CD4-positive, alpha-beta T cell (primary cell): ENCODE results near the gene TDRD7. TPM values are rescaled to one million over a fixed set of nuclear protein-coding genes. Genes with fewer than 3 reads are reported as not detected.

ENCODE experiments used
- ATAC-seq: fragments of 200-7000 bp; cut with Tn5 transposase; one replicate; pipeline ENCODE4 v1.10.0; 2022; ENCODE audit warnings: mild to moderate bottlenecking; ENCODE audit not compliant: poor library complexity
- CTCF ChIA-PET: fragments of 350-600 bp; sonication (Branson Sonifier 250); formaldehyde crosslinking; loops from one replicate; lab custom pipeline; 2021; ENCODE audit warnings: antibody characterized with exemption, inconsistent platforms; lab: Charles Lee
- POLR2A ChIA-PET: fragments of 350-600 bp; sonication (Branson Sonifier 250); formaldehyde crosslinking; loops from one replicate; lab custom pipeline; 2021; ENCODE audit warnings: antibody characterized with exemption, inconsistent platforms; lab: Charles Lee
- DNase-seq, 14 experiments: peaks; one replicate each; pipeline ENCODE4 v3.0.0-alpha.2; 2013 to 2020; ENCODE audit warnings: mixed read lengths in 2 of 14
- H3K27ac ChIP-seq, 2 donors: one replicate each; pipeline versions ENCODE4 v1.5.1 to v1.7.0; 2013; ENCODE audit warnings: low read length in 2 of 2, low read depth in 1 of 2, mild to moderate bottlenecking in 1 of 2
- H3K27me3 ChIP-seq, 2 experiments: 1 replicate in 1 of 2; 2 replicates in 1 of 2; pipeline versions ENCODE4 v1.6.1 to v1.7.0; 2013; ENCODE audit warnings: low read length in 2 of 2, control low read depth in 1 of 2, mild to moderate bottlenecking in 1 of 2, moderate library complexity in 1 of 2; ENCODE audit not compliant: insufficient read depth in 2 of 2, control insufficient read depth in 1 of 2
- H3K36me3 ChIP-seq: one replicate; pipeline ENCODE4 v1.6.1; 2013; ENCODE audit warnings: low read length, control low read depth; ENCODE audit not compliant: insufficient read depth
- H3K4me1 ChIP-seq: one replicate; pipeline ENCODE4 v1.6.1; 2013; ENCODE audit warnings: low read length, control low read depth; ENCODE audit not compliant: insufficient read depth
- H3K4me3 ChIP-seq: one replicate; pipeline ENCODE4 v1.5.1; 2013; ENCODE audit warnings: mild to moderate bottlenecking, low read length, moderate library complexity
- H3K9me3 ChIP-seq, 2 experiments: 1 replicate in 1 of 2; 2 replicates in 1 of 2; pipeline versions ENCODE4 v1.6.1 to v1.7.0; 2013; ENCODE audit warnings: low read length in 2 of 2, mild to moderate bottlenecking in 2 of 2, control low read depth in 1 of 2, moderate library complexity in 1 of 2; ENCODE audit not compliant: control insufficient read depth in 1 of 2, insufficient read depth in 1 of 2
- H3K27ac Mint-ChIP-seq: one replicate; pipeline ENCODE4 v1.8.0; 2020; ENCODE audit warnings: mixed read lengths
- H3K27me3 Mint-ChIP-seq: one replicate; pipeline ENCODE4 v1.8.0; 2021; ENCODE audit warnings: mixed read lengths
- H3K36me3 Mint-ChIP-seq: one replicate; pipeline ENCODE4 v1.8.0; 2021; ENCODE audit warnings: low read depth, mixed read lengths
- H3K4me1 Mint-ChIP-seq: one replicate; pipeline ENCODE4 v1.8.0; 2021; ENCODE audit warnings: low read depth, mixed read lengths
- H3K4me3 Mint-ChIP-seq: one replicate; pipeline ENCODE4 v1.8.0; 2020; ENCODE audit warnings: mild to moderate bottlenecking, mixed read lengths
- H3K9me3 Mint-ChIP-seq: one replicate; pipeline ENCODE4 v1.8.0; 2020; ENCODE audit warnings: mixed read lengths
- intact Hi-C, 2 experiments: fragments of 100-400 bp; cut with DNase I in 1 of 2; cut with micrococcal nuclease in 1 of 2; formaldehyde crosslinking; loops; one replicate each; pipeline versions ENCODE4 v1.15.1 to v1.9.0; 2023 to 2025; cut with DNase I, micrococcal nuclease
- total RNA-seq, 174 experiments: library from RNA in 2 of 174; stranded (reverse) in 2 of 174; gene quantifications; one replicate each; pipeline ENCODE4 v1.2.3 and lab custom pipeline; 2021 to 2026
- TF ChIP-seq, protein P1 (sequence below): fragments of 200-600 bp; IDR thresholded peaks from one replicate; pipeline ENCODE4 v1.8.0; 2022; ENCODE audit warnings: antibody characterized with exemption, mild to moderate bottlenecking

TDRD7 gene
- total RNA-seq, 2 experiments from 2014 or later, result 3.3 to 3.6 TPM

DNA sequence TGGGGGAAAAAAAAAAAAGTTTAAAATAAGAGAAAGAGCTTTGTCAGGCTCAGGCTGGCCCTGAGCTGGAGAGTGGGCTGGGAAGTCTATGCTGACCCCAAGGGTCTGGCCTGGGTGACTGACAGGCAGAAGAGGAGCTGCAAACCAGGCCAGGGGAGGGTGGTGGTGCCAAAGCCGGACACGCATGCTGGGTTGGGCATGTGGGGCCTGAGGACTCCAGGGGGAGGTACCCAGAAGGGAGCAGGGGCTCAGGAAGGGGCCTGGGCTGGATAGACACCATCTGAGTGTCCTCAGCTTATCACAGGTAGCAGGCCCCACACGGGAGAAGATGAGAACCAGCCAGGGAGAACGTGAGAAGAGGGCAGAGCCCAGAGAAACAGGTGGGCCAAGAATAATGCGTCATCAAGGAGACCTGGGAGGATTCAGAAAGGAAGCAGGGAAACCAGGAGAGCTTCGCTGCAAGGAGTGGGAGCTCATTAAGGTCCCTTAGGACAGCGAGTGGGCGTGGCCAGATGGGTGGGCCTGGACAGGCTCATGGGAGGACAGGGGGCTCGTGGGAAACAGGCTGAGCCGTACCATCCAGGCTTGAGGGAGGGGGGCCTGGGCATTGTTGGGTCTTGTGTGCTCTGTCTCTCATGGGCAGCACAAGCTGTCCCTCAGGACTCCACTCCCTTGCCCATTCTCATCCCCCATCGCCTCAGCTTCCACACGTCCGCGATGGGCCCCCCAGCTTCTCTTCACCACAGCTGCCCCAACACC, 105.6 kb downstream of the TDRD7 start:
- CTCF ChIA-PET, result no interaction called here
- POLR2A ChIA-PET, result no interaction called here
- Mint-ChIP-seq H3K36me3 (no peaks in the 10 kb centered on the region), H3K4me1 (no peaks in the 10 kb centered on the region), H3K27ac (no peak overlapping the region), H3K27me3 (peaks cover 55% of the 10 kb centered on the region), H3K9me3 (no peaks in the 10 kb centered on the region), H3K4me3 (no peak overlapping the region)
- no peaks in the 10 kb centered on the region for H3K4me1 ChIP-seq
- H3K9me3 ChIP-seq, result no peaks in the 10 kb centered on the region
- ATAC-seq (no peak), DNase-seq (no peak)
- peaks cover 3 to 11% of the 10 kb centered on the region in 2 experiments for H3K27me3 ChIP-seq
- H3K36me3 ChIP-seq, result no peaks in the 10 kb centered on the region
- intact Hi-C loops, result no loop called here
- no peak overlapping the region for H3K27ac ChIP-seq
- TF ChIP-seq, protein P1, sequence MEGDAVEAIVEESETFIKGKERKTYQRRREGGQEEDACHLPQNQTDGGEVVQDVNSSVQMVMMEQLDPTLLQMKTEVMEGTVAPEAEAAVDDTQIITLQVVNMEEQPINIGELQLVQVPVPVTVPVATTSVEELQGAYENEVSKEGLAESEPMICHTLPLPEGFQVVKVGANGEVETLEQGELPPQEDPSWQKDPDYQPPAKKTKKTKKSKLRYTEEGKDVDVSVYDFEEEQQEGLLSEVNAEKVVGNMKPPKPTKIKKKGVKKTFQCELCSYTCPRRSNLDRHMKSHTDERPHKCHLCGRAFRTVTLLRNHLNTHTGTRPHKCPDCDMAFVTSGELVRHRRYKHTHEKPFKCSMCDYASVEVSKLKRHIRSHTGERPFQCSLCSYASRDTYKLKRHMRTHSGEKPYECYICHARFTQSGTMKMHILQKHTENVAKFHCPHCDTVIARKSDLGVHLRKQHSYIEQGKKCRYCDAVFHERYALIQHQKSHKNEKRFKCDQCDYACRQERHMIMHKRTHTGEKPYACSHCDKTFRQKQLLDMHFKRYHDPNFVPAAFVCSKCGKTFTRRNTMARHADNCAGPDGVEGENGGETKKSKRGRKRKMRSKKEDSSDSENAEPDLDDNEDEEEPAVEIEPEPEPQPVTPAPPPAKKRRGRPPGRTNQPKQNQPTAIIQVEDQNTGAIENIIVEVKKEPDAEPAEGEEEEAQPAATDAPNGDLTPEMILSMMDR, result no peak
- H3K4me3 ChIP-seq, result no peak overlapping the region

DNA sequence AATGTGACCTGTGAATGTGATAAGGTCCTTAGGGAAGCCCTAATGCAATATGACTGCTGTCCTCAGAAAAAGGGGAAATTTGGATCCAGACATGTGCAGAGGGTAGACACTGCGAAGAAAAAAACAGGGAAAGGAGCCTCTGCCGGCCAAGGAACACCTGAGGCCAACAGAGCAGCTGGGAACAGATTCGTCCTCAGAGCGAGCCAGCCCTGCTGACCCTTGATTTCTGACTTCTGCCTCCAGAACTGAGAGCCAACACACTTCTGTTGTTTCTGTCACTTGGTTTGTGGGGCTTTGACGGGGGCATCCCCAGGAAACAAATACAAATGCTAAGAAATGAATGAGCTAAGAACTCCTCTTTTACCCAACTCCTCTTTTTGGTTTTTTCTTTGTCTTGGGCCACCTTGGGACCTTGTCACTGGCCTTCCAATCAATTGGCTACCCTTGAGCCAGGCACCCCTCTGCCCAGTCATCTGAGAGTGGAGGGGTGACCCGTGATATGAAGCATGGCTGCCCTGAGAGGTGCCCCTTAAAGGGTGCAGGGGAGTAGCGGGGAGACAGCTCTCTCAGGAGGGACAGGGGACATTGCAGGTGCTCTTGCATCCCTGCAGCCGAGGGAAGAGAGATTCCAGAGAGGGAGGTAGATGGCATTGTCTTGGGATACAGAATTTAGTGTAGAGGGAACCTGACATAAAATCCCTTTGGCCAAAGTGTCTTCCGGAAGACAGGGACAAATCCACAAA, 106.4 kb downstream of the TDRD7 start:
- intact Hi-C loops, result no loop called here

DNA sequence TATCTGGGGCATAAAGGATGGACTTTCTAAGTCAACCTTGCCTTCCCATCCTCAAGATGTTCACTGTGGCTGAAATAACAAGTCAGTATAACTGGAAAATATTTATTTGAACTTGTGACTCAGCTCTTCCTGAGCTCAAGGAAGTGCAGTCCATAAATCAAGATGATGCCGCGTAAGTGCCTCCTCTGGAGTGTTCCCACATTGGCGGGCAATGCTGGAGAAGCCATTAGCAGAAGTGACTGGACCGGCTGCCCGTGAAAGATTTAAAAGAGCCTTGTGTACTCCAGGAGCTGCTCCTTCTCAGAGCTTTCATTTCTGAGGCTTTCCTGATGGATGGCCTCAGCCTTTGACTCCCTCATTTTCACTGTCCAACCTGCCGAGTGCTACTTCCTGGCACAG, 107.0 kb downstream of the TDRD7 start:
- H3K4me1 ChIP-seq, result no peaks in the 10 kb centered on the region
- ATAC-seq (no peak), DNase-seq (no peak)
- Mint-ChIP-seq H3K4me1 (no peaks in the 10 kb centered on the region), H3K27ac (no peak overlapping the region), H3K27me3 (peaks cover 50% of the 10 kb centered on the region), H3K4me3 (no peak overlapping the region), H3K9me3 (no peaks in the 10 kb centered on the region), H3K36me3 (no peaks in the 10 kb centered on the region)
- no peaks in the 10 kb centered on the region for H3K36me3 ChIP-seq
- intact Hi-C loops, result no loop called here
- H3K9me3 ChIP-seq, result no peaks in the 10 kb centered on the region
- TF ChIP-seq, protein P1, result no peak
- POLR2A ChIA-PET, result no interaction called here
- CTCF ChIA-PET, result no interaction called here
- no peak overlapping the region for H3K27ac ChIP-seq
- peaks cover 3 to 11% of the 10 kb centered on the region in 2 experiments for H3K27me3 ChIP-seq
- H3K4me3 ChIP-seq, result no peak overlapping the region

More for the DNA sequence above, 106.4 kb downstream of the TDRD7 start:
- Histone ChIP-seq H3K4me1 (no peaks in the 10 kb centered on the region), H3K4me3 (no peak overlapping the region), H3K9me3 (no peaks in the 10 kb centered on the region), H3K36me3 (no peaks in the 10 kb centered on the region), H3K27me3 (peaks cover 3 to 11% of the 10 kb centered on the region in 2 experiments), H3K27ac (no peak overlapping the region)
- H3K4me1 Mint-ChIP-seq, result no peaks in the 10 kb centered on the region
- H3K36me3 Mint-ChIP-seq, result no peaks in the 10 kb centered on the region
- no peaks in the 10 kb centered on the region for H3K9me3 Mint-ChIP-seq
- ChIA-PET POLR2A (no interaction called here), CTCF (no interaction called here)
- peaks cover 54% of the 10 kb centered on the region for H3K27me3 Mint-ChIP-seq
- H3K4me3 Mint-ChIP-seq, result no peak overlapping the region
- no peak for ATAC-seq
- TF ChIP-seq, protein P1, result no peak
- DNase-seq, result no peak
- no peak overlapping the region for H3K27ac Mint-ChIP-seq
